ENCODE results near the gene SCAF1. TPM values are rescaled to one million over a fixed set of nuclear protein-coding genes. Genes with fewer than 3 reads are reported as not detected.

Gene SCAF1
- total RNA-seq, 2 donors from 2014 or later: 49.8 to 57.4 TPM

DNA sequence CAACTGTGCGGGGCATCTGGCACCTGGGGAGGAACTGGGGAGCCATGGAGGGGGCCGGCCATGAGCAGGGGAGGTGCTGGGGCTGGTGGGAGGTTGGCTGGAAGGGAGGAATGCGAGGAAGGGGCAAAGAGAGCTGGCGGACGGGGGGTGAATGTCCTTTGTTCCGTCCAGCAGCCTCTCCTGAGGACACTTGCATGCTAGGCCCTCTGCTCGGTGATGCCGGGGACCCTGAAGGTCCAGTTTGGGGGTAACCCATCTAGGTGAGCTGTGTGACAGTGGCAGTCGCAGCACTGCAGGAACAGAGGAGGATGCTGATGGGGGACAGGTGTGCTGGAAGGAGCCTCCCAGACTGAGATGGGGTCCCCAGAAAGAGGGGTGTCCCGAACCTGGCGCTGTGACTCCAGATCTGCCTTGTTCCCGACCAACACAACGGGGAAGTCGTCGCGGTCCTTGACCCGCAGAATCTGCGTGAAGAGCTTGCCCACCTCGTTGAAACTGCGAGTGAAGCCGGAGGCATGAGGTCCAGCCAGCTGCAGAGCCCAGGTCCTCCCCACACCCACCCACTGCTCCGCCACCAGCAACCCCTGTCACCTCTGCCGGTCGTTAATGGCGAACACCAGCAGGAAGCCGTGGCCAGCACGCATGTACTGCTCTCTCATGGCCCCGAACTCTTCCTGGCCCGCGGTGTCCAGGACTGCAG is 5.6 kb upstream of the SCAF1 start:
- DNase-seq (ENCODE audit: low spot score in 2 of 2) (no peak), ATAC-seq (no peak)
- peaks cover 7 to 8% of the 10 kb centered on the region in 2 donors for H3K36me3 Mint-ChIP-seq

DNA sequence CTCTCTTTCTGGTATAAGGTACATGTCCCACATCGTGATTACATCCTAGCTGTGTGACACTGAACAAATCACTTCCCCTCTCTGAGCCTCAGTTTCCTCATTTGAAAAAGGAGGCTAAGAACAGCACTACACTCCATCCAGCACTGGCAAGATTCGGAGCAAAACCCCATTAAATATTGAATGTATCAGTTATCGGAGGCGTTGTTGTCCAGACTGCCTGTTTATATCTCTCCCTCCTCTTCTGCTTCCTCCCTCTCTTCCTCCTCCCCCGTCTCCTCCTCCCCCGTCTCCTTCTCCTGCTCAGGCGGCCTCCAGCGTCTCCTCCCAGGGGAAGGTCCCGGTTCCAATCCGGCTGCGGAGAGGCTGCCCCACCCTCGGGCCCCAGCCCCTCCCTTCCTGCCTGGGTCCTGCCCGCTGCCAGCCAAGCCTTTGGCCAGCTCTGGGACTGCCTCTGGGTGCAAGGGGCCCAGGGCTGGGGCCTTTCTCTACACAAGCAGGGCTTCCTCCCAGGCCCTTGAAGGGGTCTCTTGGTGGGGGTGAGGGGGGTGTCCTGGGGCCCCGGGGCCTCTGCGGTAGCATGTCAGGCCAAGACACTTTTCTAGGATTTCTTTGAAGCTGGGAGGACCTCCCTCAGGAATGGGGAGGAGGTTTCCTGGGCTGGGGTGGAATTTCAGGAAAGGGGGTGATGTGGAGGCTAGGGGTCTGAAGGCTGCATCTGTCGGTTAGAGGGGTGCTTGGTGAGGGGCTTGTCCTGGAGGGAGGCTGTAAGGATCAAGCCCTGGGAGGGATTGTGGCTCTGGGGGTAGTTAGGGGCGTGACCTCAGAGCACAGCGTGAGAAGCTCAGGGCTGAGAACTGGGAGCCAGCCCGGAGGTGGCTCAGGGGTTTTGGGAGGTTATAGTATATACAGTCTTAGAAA is 3.9 kb upstream of the SCAF1 start:
- peak overlapping the region in 1 of 2 donors; percentile 17 for H3K27ac Mint-ChIP-seq
- H3K9me3 Mint-ChIP-seq: no peaks in the 10 kb centered on the region
- H3K36me3 Mint-ChIP-seq: peaks cover 12 to 15% of the 10 kb centered on the region in 2 donors
- peak in 1 of 2 donors; percentile 55 for DNase-seq (ENCODE audit: low spot score in 2 of 2)
- ATAC-seq: no peak

More for the DNA sequence above, 5.6 kb upstream of the SCAF1 start:
- Mint-ChIP-seq H3K9me3 (no peaks in the 10 kb centered on the region), H3K27ac (no peak overlapping the region)

DNA sequence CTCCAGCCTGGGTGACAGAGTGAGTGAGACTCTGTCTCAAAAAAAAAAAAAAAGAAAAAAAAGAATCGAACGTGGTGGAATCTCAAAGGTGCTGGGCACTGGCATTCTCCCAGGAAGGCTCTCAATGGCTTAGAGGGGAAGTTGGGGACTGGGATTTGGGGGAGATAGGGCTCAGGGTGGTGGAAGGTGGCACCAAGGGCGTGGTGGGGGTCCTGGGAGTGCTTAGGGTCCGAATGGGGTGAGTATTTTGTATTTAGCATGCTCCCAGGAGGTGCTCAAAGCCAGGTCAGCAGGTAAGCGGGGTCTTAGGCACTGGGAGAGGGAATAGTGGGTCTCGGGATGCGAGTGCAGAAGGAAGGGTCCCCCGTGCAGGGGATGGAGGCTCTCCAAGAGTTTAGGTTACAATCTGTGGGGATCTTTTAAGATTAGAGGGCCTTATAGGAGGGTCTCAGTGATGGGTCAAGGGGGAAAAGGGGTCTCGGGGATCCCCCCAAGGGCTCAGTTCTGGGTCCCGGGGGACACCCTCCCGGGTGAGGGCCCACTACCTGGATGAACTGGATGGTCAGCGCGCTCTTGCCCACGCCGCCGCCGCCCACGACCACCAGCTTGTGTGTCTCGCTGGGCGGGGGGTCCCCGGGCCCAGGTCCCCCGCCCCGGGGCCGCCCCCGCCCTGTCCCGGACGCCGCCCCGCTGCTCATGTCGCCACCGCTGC is 2.5 kb upstream of the SCAF1 start:
- Mint-ChIP-seq H3K9me3 (no peaks in the 10 kb centered on the region), H3K27ac (peak overlapping the region; percentile 61 to 86), H3K36me3 (peaks cover 12 to 15% of the 10 kb centered on the region in 2 donors)
- DNase-seq (ENCODE audit: low spot score in 2 of 2) (no peak), ATAC-seq (no peak)

DNA sequence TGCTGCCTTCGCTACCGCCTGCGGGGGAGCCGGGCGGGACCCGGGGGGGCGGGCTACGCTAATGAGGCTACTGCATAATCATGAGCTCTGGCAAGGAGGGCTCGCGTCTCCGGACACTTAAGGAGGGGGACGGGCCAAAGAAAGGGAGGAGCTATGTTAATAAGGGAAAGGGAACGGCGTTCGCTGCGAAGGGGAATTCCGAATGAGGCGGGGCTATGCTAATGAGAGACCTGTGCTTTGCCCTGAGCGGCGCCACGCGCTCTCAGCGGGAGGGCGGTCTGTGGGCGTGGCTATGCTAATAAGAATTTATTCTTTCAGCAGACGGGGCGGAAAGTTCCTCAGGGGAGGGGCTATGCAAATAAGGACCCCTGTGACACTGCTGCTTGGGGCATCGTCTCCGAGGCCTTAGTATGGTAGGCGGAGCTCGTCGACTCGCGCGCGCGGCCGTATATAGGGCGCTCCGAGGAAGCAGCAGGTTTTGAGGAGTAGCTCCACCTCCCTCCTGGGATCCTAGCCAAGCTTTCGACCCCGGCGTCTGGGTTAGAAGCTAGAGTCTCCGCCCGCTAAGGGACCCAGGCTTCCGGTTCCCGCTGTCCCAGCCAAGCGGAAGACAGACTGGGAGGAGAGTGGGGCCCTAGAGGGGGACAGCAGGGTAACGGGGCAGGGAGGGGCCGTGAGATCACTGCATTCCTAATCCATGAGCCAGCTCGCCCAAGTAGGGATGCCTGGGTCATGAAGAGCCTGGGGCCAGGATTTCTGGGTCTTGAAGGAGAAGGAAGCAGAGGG is 1.7 kb upstream of the SCAF1 start, which contains the start of gene RRAS:
Gene RRAS (minus strand): TSS at position 31 of the 786 bp plus-strand sequence. CDS start 45 bp downstream, outside the sequence.
- H3K27ac Mint-ChIP-seq: peak within 1 kb of the TSS; percentile 99
- H3K9me3 Mint-ChIP-seq: no peaks in the 10 kb centered on the region
- ATAC-seq (peak; percentile 74 to 78), DNase-seq (ENCODE audit: low spot score in 2 of 2) (peak; percentile 99 to 100)
- H3K36me3 Mint-ChIP-seq: peaks cover 12 to 15% of the 10 kb centered on the region in 2 donors

DNA sequence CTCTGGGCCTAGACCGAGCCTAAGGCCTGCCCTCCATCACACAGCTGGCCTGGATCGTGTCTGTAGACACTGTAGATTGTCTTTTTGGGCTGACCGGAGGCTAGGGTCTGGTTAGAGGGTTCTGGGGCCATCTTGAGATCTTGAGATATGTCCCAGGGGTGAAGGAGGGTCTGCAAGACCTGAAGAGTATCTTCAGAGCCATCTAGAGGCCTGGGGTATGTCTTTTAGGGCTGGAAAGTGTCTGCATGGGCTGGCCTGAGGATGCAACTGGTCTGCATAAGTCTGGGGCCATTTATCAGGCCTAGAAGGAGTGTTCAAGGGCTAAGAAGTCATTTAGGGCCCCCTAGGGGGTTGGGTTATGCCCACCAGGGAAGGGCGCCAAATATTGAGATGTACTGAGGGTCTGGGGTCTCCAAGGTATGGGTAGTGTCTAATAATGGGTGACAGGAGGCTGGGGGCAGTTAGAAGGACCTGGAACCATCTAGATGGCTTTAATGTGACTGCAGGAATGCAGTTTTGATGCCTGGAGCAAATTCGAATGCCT is 555 bp downstream of the SCAF1 start:
- Mint-ChIP-seq H3K36me3 (peaks cover 15 to 19% of the 10 kb centered on the region in 2 donors), H3K9me3 (no peaks in the 10 kb centered on the region), H3K27ac (peak overlapping the region; percentile 99)
- DNase-seq (ENCODE audit: low spot score in 2 of 2): no peak
- no peak for ATAC-seq

DNA sequence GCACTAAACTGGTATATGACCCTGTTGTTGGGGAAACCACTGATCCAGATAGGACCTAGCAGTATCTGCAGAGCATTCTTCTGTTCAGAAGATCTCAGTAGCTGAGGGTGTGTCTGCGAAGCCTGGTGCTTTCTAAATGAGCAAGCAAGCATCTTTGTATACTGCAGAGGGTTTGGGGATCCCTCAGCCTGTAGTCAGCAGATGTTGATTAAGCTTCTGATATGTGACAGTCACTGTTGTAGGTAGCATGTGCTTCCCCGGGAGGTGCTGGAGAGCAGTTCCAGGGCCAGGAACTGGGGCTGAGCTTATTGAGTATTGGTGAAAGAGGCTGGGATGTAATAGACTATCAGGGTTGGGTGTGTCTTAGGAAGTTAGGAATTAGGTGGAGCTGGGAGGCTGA is 1.5 kb downstream of the SCAF1 start:
- ATAC-seq: no peak
- Mint-ChIP-seq H3K9me3 (no peaks in the 10 kb centered on the region), H3K36me3 (peaks cover 15 to 19% of the 10 kb centered on the region in 2 donors), H3K27ac (peak overlapping the region; percentile 99)
- DNase-seq (ENCODE audit: low spot score in 2 of 2): no peak

DNA sequence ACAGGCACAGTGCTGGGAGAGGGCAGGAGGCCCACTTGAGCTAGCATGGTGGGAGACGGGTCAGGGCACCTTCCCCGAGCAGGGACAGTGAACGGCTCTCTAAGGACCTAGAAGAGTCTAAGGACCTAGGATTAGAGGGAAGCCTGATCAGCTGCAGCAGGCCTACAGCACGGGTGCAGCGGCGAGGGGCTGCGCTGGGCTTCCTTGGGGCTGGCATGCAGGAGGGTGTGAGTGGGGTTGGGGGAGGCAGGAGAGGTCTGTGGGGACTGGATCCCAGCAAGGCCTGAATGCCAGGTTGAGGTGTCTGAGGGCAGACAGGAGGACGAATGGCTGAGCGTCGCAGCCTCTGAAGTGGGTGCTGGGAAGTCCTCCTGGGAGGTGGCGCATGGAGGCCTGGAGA is 3.6 kb downstream of the SCAF1 start:
- no peak for ATAC-seq
- Mint-ChIP-seq H3K36me3 (peaks cover 12 to 16% of the 10 kb centered on the region in 2 donors), H3K9me3 (no peaks in the 10 kb centered on the region), H3K27ac (peak overlapping the region in 1 of 2 donors; percentile 22)
- DNase-seq (ENCODE audit: low spot score in 2 of 2): no peak

DNA sequence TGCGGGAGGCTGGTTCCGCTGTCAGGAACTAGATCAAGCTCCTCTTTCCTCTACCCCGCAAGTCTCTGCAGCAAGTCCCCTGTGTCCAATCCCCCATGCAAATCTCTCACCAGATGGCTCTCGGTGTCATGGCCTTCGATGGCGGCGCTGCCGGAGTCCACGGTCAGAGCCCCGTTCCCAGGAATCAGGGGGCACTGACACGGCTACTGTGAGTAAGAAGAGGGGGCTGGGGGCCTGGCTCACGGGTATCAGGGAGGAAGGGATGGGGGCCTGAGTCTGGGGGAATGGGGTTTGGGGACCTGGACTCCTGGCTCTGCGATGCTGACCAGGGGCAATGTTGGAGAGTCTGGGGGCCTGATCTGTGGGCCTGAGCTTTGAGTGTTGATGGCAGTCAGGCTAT is 4.0 kb downstream of the SCAF1 start:
- DNase-seq (ENCODE audit: low spot score in 2 of 2) (no peak), ATAC-seq (no peak)
- Mint-ChIP-seq H3K27ac (peak overlapping the region in 1 of 2 donors; percentile 65), H3K36me3 (peaks cover 7 to 12% of the 10 kb centered on the region in 2 donors), H3K9me3 (no peaks in the 10 kb centered on the region)

DNA sequence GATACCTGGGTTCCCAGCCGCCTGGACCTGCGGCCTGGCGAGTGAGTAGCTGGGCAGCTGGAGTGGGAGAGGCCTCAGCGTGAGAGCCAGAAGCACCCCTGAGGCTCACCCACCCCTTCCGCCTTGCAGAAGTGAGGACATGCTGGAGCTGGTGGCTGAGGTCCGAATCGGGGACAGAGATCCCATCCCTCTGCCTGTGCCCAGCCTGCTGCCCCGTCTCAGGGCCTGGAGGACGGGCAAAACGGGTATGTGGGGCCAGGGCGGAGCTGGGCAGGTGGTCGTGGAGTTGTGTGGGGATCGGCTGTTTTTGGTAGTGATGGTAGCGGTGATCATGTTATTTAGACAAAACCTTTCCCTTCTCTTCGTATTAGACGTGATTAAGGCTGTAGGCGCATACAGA is 4.6 kb downstream of the SCAF1 start:
- H3K36me3 Mint-ChIP-seq: peaks cover 7 to 12% of the 10 kb centered on the region in 2 donors

DNA sequence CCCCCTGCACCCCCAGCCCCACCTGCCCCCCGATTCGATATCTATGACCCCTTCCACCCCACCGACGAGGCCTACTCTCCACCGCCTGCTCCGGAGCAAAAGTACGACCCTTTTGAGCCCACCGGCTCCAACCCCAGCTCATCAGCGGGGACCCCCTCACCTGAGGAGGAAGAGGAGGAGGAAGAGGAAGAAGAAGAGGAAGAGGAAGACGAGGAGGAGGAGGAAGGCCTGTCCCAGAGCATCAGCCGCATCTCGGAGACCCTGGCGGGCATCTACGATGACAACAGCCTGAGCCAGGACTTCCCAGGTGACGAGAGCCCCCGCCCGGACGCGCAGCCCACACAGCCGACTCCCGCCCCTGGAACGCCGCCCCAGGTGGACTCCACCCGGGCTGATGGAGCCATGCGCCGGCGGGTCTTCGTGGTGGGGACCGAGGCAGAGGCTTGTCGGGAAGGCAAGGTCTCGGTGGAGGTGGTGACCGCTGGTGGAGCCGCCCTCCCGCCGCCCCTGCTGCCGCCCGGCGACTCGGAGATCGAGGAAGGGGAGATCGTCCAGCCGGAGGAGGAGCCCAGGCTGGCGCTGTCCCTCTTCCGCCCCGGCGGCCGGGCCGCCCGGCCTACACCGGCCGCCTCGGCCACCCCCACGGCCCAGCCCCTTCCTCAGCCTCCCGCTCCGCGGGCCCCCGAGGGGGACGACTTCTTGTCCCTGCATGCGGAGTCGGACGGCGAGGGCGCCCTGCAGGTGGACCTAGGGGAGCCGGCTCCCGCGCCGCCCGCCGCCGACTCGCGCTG is 9.2 kb downstream of the SCAF1 start:
- ATAC-seq (no peak), DNase-seq (ENCODE audit: low spot score in 2 of 2) (no peak)
- H3K36me3 Mint-ChIP-seq: peaks cover 0 to 6% of the 10 kb centered on the region in 2 donors
- no peak overlapping the region for H3K27ac Mint-ChIP-seq
- no peaks in the 10 kb centered on the region for H3K9me3 Mint-ChIP-seq

More for the DNA sequence above, 4.6 kb downstream of the SCAF1 start:
- ATAC-seq (no peak), DNase-seq (ENCODE audit: low spot score in 2 of 2) (no peak)
- Mint-ChIP-seq H3K27ac (no peak overlapping the region), H3K9me3 (no peaks in the 10 kb centered on the region)

DNA sequence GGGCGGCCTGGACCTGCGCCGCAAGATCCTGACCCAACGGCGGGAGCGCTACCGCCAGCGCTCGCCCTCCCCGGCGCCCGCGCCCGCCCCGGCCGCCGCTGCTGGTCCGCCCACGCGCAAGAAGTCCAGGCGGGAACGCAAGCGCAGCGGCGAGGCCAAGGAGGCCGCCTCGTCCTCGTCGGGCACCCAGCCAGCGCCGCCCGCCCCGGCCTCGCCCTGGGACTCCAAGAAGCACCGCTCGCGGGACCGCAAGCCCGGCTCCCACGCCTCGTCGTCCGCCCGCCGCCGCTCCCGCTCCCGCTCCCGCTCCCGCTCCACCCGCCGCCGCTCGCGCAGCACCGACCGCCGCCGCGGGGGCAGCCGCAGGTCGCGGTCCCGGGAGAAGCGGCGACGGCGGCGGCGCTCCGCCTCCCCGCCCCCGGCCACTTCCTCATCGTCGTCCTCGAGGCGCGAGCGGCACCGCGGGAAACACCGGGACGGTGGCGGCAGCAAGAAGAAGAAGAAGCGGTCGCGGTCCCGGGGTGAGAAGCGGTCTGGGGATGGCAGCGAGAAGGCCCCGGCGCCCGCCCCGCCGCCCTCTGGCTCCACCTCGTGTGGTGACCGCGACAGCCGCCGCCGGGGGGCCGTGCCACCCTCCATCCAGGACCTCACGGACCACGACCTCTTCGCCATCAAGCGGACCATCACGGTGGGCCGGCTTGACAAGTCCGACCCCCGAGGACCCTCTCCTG is 10.0 kb downstream of the SCAF1 start:
- peaks cover 0 to 6% of the 10 kb centered on the region in 2 donors for H3K36me3 Mint-ChIP-seq

DNA sequence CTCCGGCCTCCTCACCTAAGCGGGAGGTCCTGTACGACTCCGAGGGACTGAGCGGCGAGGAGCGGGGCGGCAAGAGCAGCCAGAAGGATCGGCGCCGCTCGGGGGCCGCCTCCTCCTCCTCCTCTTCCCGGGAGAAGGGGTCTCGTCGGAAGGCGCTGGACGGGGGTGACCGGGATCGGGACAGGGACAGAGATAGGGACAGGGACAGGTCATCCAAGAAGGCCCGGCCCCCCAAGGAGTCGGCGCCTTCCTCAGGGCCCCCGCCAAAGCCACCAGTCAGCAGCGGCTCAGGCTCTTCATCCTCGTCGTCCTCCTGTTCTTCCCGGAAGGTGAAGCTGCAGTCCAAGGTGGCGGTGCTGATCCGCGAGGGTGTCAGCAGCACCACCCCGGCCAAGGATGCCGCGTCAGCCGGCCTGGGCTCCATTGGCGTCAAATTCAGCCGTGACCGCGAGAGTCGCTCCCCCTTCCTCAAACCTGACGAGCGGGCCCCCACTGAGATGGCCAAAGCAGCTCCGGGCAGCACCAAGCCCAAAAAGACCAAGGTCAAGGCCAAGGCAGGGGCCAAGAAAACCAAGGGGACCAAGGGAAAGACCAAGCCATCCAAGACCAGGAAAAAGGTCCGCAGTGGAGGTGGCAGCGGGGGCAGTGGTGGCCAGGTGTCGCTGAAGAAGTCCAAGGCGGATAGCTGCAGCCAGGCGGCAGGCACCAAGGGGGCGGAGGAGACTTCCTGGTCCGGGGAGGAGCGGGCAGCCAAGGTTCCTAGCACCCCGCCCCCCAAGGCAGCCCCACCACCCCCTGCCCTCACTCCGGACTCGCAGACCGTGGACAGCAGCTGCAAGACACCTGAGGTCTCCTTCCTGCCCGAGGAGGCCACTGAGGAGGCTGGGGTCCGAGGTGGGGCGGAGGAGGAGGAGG is 10.8 kb downstream of the SCAF1 start:
- peaks cover 0 to 6% of the 10 kb centered on the region in 2 donors for H3K36me3 Mint-ChIP-seq
- H3K9me3 Mint-ChIP-seq: no peaks in the 10 kb centered on the region
- no peak overlapping the region for H3K27ac Mint-ChIP-seq
- ATAC-seq (no peak), DNase-seq (ENCODE audit: low spot score in 2 of 2) (no peak)

More for the DNA sequence above, 10.0 kb downstream of the SCAF1 start:
- ATAC-seq (no peak), DNase-seq (ENCODE audit: low spot score in 2 of 2) (no peak)
- H3K9me3 Mint-ChIP-seq: no peaks in the 10 kb centered on the region
- no peak overlapping the region for H3K27ac Mint-ChIP-seq

DNA sequence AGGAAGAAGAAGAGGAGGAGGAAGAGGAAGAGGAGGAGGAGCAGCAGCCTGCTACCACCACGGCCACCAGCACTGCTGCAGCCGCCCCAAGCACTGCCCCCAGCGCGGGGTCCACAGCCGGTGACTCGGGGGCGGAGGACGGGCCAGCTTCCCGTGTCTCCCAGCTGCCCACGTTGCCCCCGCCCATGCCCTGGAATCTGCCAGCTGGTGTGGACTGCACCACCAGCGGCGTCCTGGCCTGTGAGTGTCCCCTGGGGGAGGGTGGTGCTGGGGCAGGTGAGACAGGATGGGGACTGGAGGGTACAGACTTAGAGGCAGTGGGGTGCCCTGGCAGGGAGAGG is 11.4 kb downstream of the SCAF1 start:
- DNase-seq (ENCODE audit: low spot score in 2 of 2) (no peak), ATAC-seq (no peak)
- Mint-ChIP-seq H3K9me3 (no peaks in the 10 kb centered on the region), H3K36me3 (peaks cover 0 to 6% of the 10 kb centered on the region in 2 donors), H3K27ac (no peak overlapping the region)

DNA sequence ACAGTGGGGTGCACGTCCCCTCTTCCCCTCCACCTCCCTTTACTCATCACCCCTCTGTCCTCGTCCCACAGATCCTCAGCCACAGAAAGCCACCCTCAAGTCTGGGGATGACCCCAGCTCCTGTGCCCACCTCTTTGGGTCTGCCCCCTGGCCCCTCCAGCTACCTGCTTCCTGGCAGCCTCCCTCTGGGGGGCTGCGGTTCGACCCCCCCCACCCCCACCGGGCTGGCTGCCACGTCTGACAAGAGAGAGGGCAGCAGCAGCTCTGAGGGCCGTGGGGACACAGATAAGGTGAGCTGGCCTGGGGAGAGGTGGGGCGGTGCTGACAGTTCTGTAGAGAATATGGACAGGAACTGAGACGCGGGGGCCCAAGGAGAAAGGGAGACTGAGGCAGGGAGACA is 12.6 kb downstream of the SCAF1 start:
- no peak for ATAC-seq
- Mint-ChIP-seq H3K36me3 (peaks cover 0 to 6% of the 10 kb centered on the region in 2 donors), H3K9me3 (no peaks in the 10 kb centered on the region), H3K27ac (peak overlapping the region in 1 of 2 donors; percentile 40)
- DNase-seq (ENCODE audit: low spot score in 2 of 2): no peak

Measured in activated naive CD4-positive, alpha-beta T cell treated with anti-CD3 and anti-CD28 coated beads, Interleukin-2, amount 50 U/mL, for 72 hours (primary cell).